H1 (cell line): Measurements from ENCODE around the gene PPP4R1. TPM values are rescaled to one million over a fixed set of nuclear protein-coding genes. Genes with fewer than 3 reads are reported as not detected.

Experiments used
- CTCF ChIA-PET: fragments of 300-600 bp; sonication (Branson Sonifier 250); formaldehyde crosslinking; loops from one replicate; lab custom pipeline; 2021; ENCODE audit not compliant: partially characterized antibody; lab: Charles Lee
- POLR2A ChIA-PET: fragments of 300-600 bp; sonication (Branson Sonifier 250); formaldehyde crosslinking; loops from one replicate; lab custom pipeline; 2021; ENCODE audit warnings: inconsistent platforms; ENCODE audit not compliant: partially characterized antibody; lab: Charles Lee
- DNase-seq, 2 experiments: peaks; one replicate each; pipeline versions ENCODE4 v3.0.0 to v3.0.0-alpha.2; 2010 to 2022; ENCODE audit warnings: low spot score in 2 of 2, low read depth in 1 of 2, mixed read lengths in 1 of 2
- FAIRE-seq: peaks from 2 replicates; lab custom pipeline; 2011; peaks lifted over from hg19 to GRCh38; lab: Jason Lieb, UNC
- H2AFZ ChIP-seq: 2 replicates; pipeline ENCODE4 v1.8.1; 2012; ENCODE audit warnings: low read length, inconsistent platforms
- H2AK5ac ChIP-seq: 2 replicates; pipeline ENCODE4 v1.6.1; 2013; ENCODE audit warnings: low read depth, low read length
- H2BK120ac ChIP-seq: replicated peaks from 2 replicates; pipeline ENCODE3; 2013; ENCODE audit warnings: low read depth, low read length, inconsistent platforms
- H2BK12ac ChIP-seq: 2 replicates; pipeline ENCODE4 v1.6.1; 2013; ENCODE audit warnings: low read depth, low read length
- H2BK15ac ChIP-seq: 2 replicates; pipeline ENCODE4 v1.6.1; 2013; ENCODE audit warnings: low read length
- H2BK20ac ChIP-seq: 2 replicates; pipeline ENCODE4 v1.6.1; 2013; ENCODE audit warnings: low read length
- H2BK5ac ChIP-seq: 2 replicates; pipeline ENCODE4 v1.6.1; 2013; ENCODE audit warnings: low read depth, low read length
- H3K14ac ChIP-seq: 2 replicates; pipeline ENCODE4 v1.6.1; 2013; ENCODE audit warnings: inconsistent platforms; ENCODE audit not compliant: insufficient read length
- H3K18ac ChIP-seq: 2 replicates; pipeline ENCODE4 v1.6.1; 2013; ENCODE audit warnings: low read length; ENCODE audit errors: extremely low read depth
- H3K23ac ChIP-seq: 2 replicates; pipeline ENCODE4 v1.6.1; 2013; ENCODE audit warnings: inconsistent platforms; ENCODE audit not compliant: insufficient read length
- H3K23me2 ChIP-seq: 2 replicates; pipeline ENCODE4 v1.6.1; 2013; ENCODE audit warnings: low read depth, low read length
- H3K27ac ChIP-seq: 2 replicates; pipeline ENCODE4 v1.6.1; 2011; ENCODE audit warnings: low read depth, low read length, inconsistent platforms
- H3K27me3 ChIP-seq, 4 experiments: replicated peaks in 1 of 4; 1 replicate in 1 of 4; 2 replicates in 3 of 4; pipeline versions ENCODE4 v1.6.1 to v1.8.1; 2011 to 2013; ENCODE audit warnings: low read length in 3 of 4, mild to moderate bottlenecking in 3 of 4, inconsistent platforms in 2 of 4, mixed read lengths in 2 of 4, moderate library complexity in 1 of 4; ENCODE audit not compliant: control insufficient read depth in 3 of 4, insufficient read depth in 3 of 4; ENCODE audit errors: extremely low read depth in 1 of 4
- H3K36me3 ChIP-seq, 4 experiments: 2 replicates each; pipeline versions ENCODE4 v1.6.1 to v1.8.1; 2011 to 2013; ENCODE audit warnings: mild to moderate bottlenecking in 4 of 4, low read length in 3 of 4, moderate library complexity in 2 of 4, control low read depth in 1 of 4, inconsistent platforms in 1 of 4; ENCODE audit not compliant: insufficient read depth in 4 of 4, control insufficient read depth in 2 of 4
- H3K4ac ChIP-seq: replicated peaks from 2 replicates; pipeline ENCODE3; 2013; ENCODE audit warnings: low read length, low read depth, mixed read lengths, inconsistent platforms; ENCODE audit not compliant: insufficient read length
- H3K4me1 ChIP-seq, 4 experiments: replicated peaks in 1 of 4; 1 replicate in 1 of 4; 2 replicates in 3 of 4; pipeline versions ENCODE4 v1.6.1 to v1.8.1; 2011 to 2013; ENCODE audit warnings: low read length in 3 of 4, inconsistent platforms in 2 of 4, mixed read lengths in 1 of 4; ENCODE audit not compliant: insufficient read depth in 4 of 4, control insufficient read depth in 3 of 4
- H3K4me2 ChIP-seq, 2 experiments: 2 replicates each; pipeline versions ENCODE4 v1.6.1 to v1.8.1; 2011 to 2013; ENCODE audit warnings: low read depth in 2 of 2, low read length in 2 of 2, control low read depth in 1 of 2, inconsistent platforms in 1 of 2, mild to moderate bottlenecking in 1 of 2; ENCODE audit not compliant: insufficient read depth in 1 of 2
- H3K4me3 ChIP-seq, 4 experiments: fragments of 200-600, 300-600 bp in 1 of 4; sonication (generic), shearing (Covaris generic), sonication (Bioruptor Twin) in 1 of 4; 2 replicates each; pipeline versions ENCODE4 v1.5.1 to v1.8.1; 2011 to 2016; ENCODE audit warnings: low read length in 4 of 4, low read depth in 3 of 4, control low read depth in 2 of 4, inconsistent platforms in 2 of 4, mild to moderate bottlenecking in 2 of 4, mixed read lengths in 1 of 4, moderate library complexity in 1 of 4; ENCODE audit not compliant: insufficient read depth in 2 of 4; ENCODE audit errors: extremely low read depth in 1 of 4
- H3K56ac ChIP-seq: replicated peaks from 2 replicates; pipeline ENCODE3; 2013; ENCODE audit warnings: low read depth, mild to moderate bottlenecking, mixed read lengths, low read length, inconsistent platforms; ENCODE audit not compliant: insufficient read length
- H3K79me1 ChIP-seq: 2 replicates; pipeline ENCODE4 v1.6.1; 2013; ENCODE audit warnings: low read depth, low read length, control low read depth
- H3K79me2 ChIP-seq, 2 experiments: 2 replicates each; pipeline versions ENCODE4 v1.6.1 to v1.8.1; 2012 to 2013; ENCODE audit warnings: low read length in 2 of 2, mild to moderate bottlenecking in 2 of 2, inconsistent platforms in 1 of 2; ENCODE audit not compliant: insufficient read depth in 2 of 2, control insufficient read depth in 1 of 2
- H3K9ac ChIP-seq, 4 experiments: replicated peaks in 1 of 4; 1 replicate in 1 of 4; 2 replicates in 3 of 4; pipeline versions ENCODE4 v1.6.1 to v1.8.1; 2011 to 2013; ENCODE audit warnings: low read depth in 3 of 4, low read length in 3 of 4, control low read depth in 2 of 4, mild to moderate bottlenecking in 2 of 4, moderate library complexity in 2 of 4, inconsistent platforms in 1 of 4; ENCODE audit errors: extremely low read depth in 1 of 4
- H3K9me3 ChIP-seq, 2 experiments: 2 replicates each; pipeline versions ENCODE4 v1.6.1 to v1.8.1; 2012 to 2013; ENCODE audit warnings: mild to moderate bottlenecking in 2 of 2, moderate library complexity in 2 of 2, control low read depth in 1 of 2, inconsistent platforms in 1 of 2, low read depth in 1 of 2, low read length in 1 of 2, mixed read lengths in 1 of 2; ENCODE audit not compliant: insufficient read depth in 2 of 2
- H4K20me1 ChIP-seq, 2 experiments: replicated peaks in 1 of 2; 2 replicates each; pipeline versions ENCODE3 to v1.8.1; 2011 to 2013; ENCODE audit warnings: inconsistent platforms in 2 of 2, low read length in 2 of 2, mild to moderate bottlenecking in 1 of 2; ENCODE audit not compliant: insufficient read depth in 2 of 2, control insufficient read depth in 1 of 2
- H4K5ac ChIP-seq: 2 replicates; pipeline ENCODE4 v1.6.1; 2013; ENCODE audit warnings: low read length, low read depth, mixed read lengths, inconsistent platforms; ENCODE audit not compliant: insufficient read length
- H4K8ac ChIP-seq: 2 replicates; pipeline ENCODE4 v1.8.0; 2013; ENCODE audit warnings: mild to moderate bottlenecking, moderate library complexity, low read length, inconsistent platforms; ENCODE audit not compliant: insufficient read depth; ENCODE audit errors: extremely low read depth
- H4K91ac ChIP-seq: replicated peaks from 2 replicates; pipeline ENCODE3; 2013; ENCODE audit warnings: low read length, mixed read lengths, inconsistent platforms; ENCODE audit not compliant: insufficient read length
- NANOG ChIP-seq: IDR thresholded peaks from 2 replicates; pipeline ENCODE4 v1.6.1; 2011; ENCODE audit warnings: low read length, low read depth, mild to moderate bottlenecking, inconsistent platforms; ENCODE audit not compliant: insufficient read depth, poor library complexity, severe bottlenecking
- POLR2AphosphoS5 ChIP-seq: IDR thresholded peaks from 2 replicates; pipeline ENCODE4 v1.6.1; 2011; ENCODE audit warnings: low read depth, low read length
- TAF1 ChIP-seq: IDR thresholded peaks from 2 replicates; pipeline ENCODE4 v1.6.1; 2011; ENCODE audit warnings: mild to moderate bottlenecking, low read depth, low read length
- YY1 ChIP-seq: IDR thresholded peaks from 2 replicates; pipeline ENCODE4 v1.6.1; 2011; ENCODE audit warnings: low read depth, mild to moderate bottlenecking, low read length
- WGBS, 2 experiments: shearing (Covaris generic) in 1 of 2; methylation state at CpG; one replicate each; pipeline versions ENCODE4 v1.1.6 to v1.1.7; 2013 to 2015; ENCODE audit warnings: low lambda C conversion rate in 2 of 2, mixed read lengths in 2 of 2, inconsistent platforms in 1 of 2, low coverage in 1 of 2, missing lambda C conversion rate in 1 of 2; ENCODE audit not compliant: insufficient replicate concordance in 2 of 2, insufficient coverage in 1 of 2, insufficient read length in 1 of 2; ENCODE audit errors: extremely low coverage in 1 of 2, missing lambda C conversion rate in 1 of 2; 5-methylcytosine and 5-hydroxymethylcytosine counted together
- polyA plus RNA-seq, 7 experiments: library from polyadenylated mRNA; depleted of rRNA in 3 of 7; stranded (reverse) in 5 of 7; unstranded in 2 of 7; fragments of >200 nt in 5 of 7; fragments of 200-250 nt in 2 of 7; gene quantifications; 1 replicate in 5 of 7; 2 replicates in 1 of 7; 4 replicates in 1 of 7; pipeline versions ENCODE4 v1.2.1 to v1.2.3, GENCODE V29; 2011 to 2013; ENCODE audit warnings: missing spikeins in 2 of 7, mixed read lengths in 2 of 7
- total RNA-seq: library from RNA; stranded (reverse); fragmentation: NEBNext Ultra II Directional; extraction: Animal tissue kit (Norgen Biotek cat#: 25700); gene quantifications from 2 replicates; pipeline ENCODE4 v1.2.1, GENCODE V29; 2021
- TF ChIP-seq, protein P1 (sequence below): IDR thresholded peaks from 2 replicates; pipeline ENCODE4 v1.6.1; 2011; ENCODE audit warnings: low read depth, mild to moderate bottlenecking, low read length; ENCODE audit not compliant: insufficient read depth

The PPP4R1 gene
- total and polyA plus RNA-seq, 2 of the 8 experiments (the other 6 are each of a cell fraction or from before 2014, with no cell fraction given): 67.4 to 96.1 TPM

DNA sequence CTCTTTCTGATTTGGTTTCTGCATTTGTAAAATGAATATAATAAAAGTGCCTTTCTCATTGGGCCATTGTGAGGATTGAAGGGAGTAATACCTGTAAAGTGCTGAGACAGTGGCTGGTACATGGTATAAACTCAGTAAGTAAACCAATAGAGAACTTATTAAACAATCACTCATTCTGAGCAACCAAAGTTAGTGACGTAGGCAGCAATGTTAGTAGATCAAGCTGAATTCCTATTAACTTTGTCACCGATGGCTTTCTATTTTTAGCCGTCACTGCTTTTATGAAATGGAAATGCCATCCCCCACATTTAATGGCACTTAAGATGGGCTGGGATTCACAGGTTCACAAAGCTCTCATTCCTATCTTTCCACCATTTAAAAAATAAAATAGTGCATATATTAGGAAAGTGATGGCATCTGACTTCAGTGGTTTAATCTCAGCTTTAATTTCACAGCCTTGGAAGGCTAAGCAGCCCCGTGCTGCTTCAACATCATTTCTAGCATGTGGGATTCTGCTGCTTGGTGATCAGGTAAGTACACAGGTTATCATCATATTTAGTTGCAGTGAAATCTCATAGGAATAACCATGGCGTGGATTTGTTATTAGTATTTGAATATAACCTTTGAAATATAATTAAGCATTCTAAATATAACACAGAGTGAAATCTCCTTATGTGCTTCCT, 17.6 kb upstream of the PPP4R1 start:
- H4K20me1 ChIP-seq: no peaks in the 10 kb centered on the region
- no peak overlapping the region for H2BK120ac ChIP-seq
- POLR2A ChIA-PET: interaction anchor here (1.0 kb wide), 1 partner anchor 17 kb away, joined by 3 read pairs; no protein-coding TSS in a partner anchor
- no peak overlapping the region for H3K9ac ChIP-seq
- no peak overlapping the region for H3K18ac ChIP-seq
- H3K4me3 ChIP-seq: no peak overlapping the region
- no peaks in the 10 kb centered on the region for H3K79me2 ChIP-seq
- no peak overlapping the region for H2AK5ac ChIP-seq
- H3K79me1 ChIP-seq: no peaks in the 10 kb centered on the region
- H3K4me1 ChIP-seq: peaks cover 0 to 9% (median under 1%) of the 10 kb centered on the region in 4 experiments; a peak in 3 of 7 replicates
- DNase-seq: no peak
- H3K27me3 ChIP-seq: no peaks in the 10 kb centered on the region
- no peak overlapping the region for H3K56ac ChIP-seq
- no peak overlapping the region for H4K91ac ChIP-seq
- no peak overlapping the region for H2BK12ac ChIP-seq
- no peak overlapping the region for H4K8ac ChIP-seq
- H3K23me2 ChIP-seq: no peaks in the 10 kb centered on the region
- H3K4ac ChIP-seq: no peak overlapping the region
- no peak overlapping the region for H3K27ac ChIP-seq
- TF ChIP-seq, protein P1, sequence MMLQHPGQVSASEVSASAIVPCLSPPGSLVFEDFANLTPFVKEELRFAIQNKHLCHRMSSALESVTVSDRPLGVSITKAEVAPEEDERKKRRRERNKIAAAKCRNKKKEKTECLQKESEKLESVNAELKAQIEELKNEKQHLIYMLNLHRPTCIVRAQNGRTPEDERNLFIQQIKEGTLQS: no peak
- TF ChIP-seq POLR2AphosphoS5 (no peak), YY1 (no peak), TAF1 (no peak), NANOG (no peak)
- TF ChIP-seq, all 59 proteins: peak for 0
- no peak for FAIRE-seq
- CTCF ChIA-PET: interaction anchor here (2.3 kb wide), 1 partner anchor 57 kb away, joined by 8 read pairs; no protein-coding TSS in a partner anchor
- Histone ChIP-seq H2BK15ac (no peak overlapping the region), H2AFZ (no peak overlapping the region; the same call in 1 of the 2 replicates), H3K9me3 (no peaks in the 10 kb centered on the region), H3K4me2 (no peak overlapping the region), H3K23ac (no peak overlapping the region), H3K36me3 (no peaks in the 10 kb centered on the region), H2BK20ac (no peak overlapping the region; the same call in 1 of the 2 replicates), H2BK5ac (no peak overlapping the region), H3K14ac (no peak overlapping the region), H4K5ac (no peak overlapping the region)
- 91% methylated on average over 5 of the region's 5 CpGs; no CpG with 5 or more reads in 1 of the 2 experiments for WGBS, 2 experiments
